HG03103 (cell line): ENCODE results near the gene ZSWIM6.

ENCODE experiments used
- ATAC-seq: cut with Tn5 transposase; IDR thresholded peaks from one replicate; pipeline ENCODE4 v1.9.1; 2021; ENCODE audit warnings: low read depth; ENCODE audit not compliant: unreplicated experiment

ZSWIM6 gene

DNA sequence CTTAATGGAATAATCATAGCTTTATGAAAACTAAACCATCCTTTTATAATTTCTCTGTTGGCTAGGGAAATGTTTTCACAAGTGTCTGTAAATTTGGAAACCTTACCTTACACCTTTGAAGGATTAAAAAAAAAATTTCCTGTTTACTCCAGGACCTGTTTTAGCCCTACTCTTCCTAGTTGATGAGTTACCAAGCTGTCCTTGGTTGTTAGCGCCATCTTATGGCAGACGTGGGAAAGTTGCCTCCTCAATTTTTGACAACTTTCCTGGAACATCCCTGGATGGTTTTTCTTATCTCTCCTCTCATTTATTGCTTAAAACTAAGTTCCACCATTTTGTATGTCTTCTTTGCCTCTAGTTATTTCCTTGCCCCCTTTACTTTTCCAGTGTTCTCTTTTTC, 25.7 kb downstream of the ZSWIM6 start:
- no peak for ATAC-seq

DNA sequence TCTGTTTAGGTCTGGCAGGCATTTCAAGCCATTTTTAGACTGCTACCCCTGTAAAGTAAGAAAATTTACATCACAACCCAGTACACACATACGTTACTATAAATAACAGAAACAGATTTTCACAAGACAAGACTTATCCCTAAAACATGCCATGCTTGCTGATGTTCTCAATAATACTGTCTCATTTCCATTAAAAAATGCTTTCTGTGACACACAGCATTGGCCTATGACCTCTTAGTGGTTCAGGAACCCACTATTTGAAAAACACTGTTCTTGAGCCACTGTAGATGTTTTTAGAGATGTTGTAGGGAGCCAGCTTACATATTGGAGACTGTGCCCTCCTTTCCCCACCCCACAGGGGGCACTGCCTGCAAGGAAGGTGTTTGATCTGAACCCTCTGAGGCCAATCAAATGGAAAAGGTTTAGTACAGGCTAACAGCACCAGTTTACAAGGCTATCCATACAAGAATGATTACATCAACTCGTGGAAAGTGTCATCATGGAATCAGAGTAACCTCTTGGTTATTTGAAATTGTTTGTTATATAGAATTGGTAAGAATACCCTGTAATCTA, 30.8 kb downstream of the ZSWIM6 start:
- ATAC-seq = no peak

DNA sequence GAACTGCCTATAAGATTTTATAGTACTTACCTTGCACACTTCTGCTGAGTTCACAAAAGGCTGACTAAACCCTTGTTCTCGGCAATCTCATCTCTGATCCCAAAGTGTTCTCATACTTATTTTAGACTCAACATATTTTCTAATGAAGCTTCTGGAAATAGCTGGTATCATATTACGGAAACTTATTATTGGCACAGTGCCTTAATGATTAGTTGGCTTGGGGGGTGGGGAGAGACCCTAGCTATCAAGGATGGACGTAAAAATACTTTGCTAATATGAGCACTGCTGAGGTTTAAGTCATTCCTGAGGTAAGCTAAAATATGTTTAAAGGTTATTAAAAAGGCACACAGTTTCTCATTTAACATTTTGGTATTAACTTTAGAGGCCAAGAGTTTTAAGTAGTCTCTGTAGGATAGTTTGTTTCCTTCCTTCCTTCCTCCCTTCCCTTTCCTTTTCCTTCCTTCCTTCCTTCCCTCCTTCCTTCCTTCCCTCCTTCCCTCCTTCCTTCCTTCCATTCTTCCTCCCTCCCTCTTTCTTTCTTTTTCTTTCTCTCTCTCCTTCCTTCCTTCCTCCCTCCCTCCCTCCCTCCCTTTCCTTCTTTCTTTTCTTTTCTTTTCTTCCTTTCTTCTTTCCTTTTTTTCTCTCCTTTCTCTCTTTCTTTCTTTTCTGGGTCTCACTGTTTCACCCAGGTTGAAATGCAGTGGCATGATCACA, 31.5 kb downstream of the ZSWIM6 start:
- ATAC-seq = no peak

- no peak for ATAC-seq
These were observed 34.6 kb downstream of the ZSWIM6 start for GRCh38 chr5:61366497-61367240.

GRCh38 chr5:61370506-61370905, 38.4 kb downstream of the ZSWIM6 start:
- ATAC-seq = no peak

DNA sequence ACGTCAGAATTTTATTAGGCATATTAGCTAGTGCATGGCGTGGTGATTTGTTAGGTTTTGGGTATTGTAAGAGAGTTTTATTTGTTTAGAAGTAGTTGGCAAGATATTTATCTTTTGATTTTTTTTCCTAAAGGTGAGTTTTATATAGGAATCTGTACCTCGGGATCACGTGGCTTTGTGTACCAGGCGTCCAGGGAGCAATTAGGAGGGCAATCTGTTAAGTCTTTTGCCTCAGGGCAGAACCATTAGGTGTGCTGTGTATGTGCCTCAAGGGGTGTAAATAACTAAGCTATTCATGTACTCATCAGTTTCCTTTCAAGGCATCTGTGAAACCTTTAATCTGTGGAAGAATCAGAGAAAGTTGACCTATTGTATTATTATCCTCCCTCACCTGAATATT, 39.4 kb downstream of the ZSWIM6 start:
- no peak for ATAC-seq

GRCh38 chr5:61379677-61380076, 47.6 kb downstream of the ZSWIM6 start:
- no peak for ATAC-seq

DNA sequence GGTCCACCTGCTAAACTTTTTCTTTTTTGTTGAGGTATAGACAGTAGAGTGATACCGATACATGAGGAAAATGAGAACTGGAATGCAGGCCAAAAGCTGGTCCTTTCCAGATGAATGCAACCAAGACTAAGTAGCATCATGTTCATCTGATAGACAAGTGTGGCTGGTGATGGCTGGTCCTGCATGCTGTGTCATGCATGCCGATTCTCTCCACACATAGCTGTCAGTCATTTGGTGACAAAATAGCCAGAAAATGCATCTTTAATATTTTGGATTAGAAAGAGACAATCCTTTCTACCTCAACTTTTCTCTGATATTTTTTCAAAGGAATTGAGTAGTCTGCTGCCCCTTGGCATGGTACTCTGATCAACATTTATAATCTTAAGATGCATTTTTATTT, 49.9 kb downstream of the ZSWIM6 start:
- no peak for ATAC-seq

DNA sequence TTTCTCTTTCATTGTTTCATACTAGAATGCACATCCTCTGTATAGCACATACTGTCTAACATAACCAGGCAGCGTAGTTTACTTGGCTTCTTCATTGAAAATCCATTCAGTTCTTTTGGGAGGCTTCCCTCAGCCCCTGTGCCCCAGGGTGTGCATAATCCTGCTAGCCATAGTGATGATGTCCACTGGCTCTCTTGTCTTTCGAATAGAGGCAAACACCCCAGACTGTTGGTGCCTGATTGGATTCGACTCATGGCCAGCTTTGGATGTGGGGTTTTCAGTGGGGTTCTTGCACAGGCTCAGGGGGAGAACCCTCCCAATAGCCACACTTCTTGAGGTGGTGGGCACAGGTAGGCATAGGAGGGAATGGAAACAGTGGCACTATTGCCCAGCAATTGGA, 53.6 kb downstream of the ZSWIM6 start:
- no peak for ATAC-seq

- ATAC-seq = no peak
These were observed 54.2 kb downstream of the ZSWIM6 start for GRCh38 chr5:61386045-61386800.

- no peak for ATAC-seq
These were observed 57.6 kb downstream of the ZSWIM6 start for GRCh38 chr5:61389609-61390008.

GRCh38 chr5:61394078-61394704, 62.1 kb downstream of the ZSWIM6 start:
- ATAC-seq = no peak

DNA sequence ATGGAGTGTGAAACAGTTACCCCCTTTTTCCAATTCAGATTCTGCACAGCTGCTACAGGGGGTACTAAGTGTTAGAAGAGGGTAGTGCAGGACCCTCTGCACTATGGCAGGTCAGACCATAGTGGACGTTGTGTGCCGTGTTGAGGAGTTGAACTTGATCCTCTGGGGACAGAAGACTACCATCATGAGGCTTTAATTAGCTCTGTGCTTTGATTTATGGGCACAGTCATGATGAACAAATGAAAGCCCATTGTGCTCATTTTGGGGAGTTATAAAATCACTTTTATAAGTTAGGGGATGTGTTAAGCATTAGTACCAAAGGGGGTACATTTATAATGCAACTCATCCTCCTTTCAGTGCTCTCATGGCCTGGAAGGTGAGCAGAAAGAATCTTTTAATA, 62.7 kb downstream of the ZSWIM6 start:
- no peak for ATAC-seq

- ATAC-seq = no peak
These were observed 65.2 kb downstream of the ZSWIM6 start for GRCh38 chr5:61397238-61397637.

- ATAC-seq = no peak
These were observed 65.9 kb downstream of the ZSWIM6 start for GRCh38 chr5:61397937-61398336.

GRCh38 chr5:61398440-61398839, 66.4 kb downstream of the ZSWIM6 start:
- no peak for ATAC-seq

GRCh38 chr5:61399679-61400078, 67.6 kb downstream of the ZSWIM6 start:
- no peak for ATAC-seq

DNA sequence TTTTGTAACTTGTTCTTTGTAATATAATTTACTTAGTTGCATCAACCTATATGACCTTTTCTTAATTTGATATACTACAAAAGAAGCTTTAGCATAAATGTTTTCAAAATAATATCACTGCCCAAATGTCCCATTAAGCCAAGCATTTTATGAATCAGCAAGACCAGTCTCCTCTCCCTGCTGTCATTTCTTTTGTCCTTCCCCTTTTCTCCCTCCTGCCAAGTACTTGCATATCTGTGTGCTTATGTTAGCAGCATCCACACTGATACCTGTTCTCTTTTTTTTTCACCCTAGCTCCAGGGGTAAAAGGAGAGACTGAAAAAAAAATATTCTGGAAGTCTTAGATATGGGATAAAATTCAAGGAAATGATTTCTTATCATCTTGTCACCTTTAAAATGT, 69.7 kb downstream of the ZSWIM6 start:
- ATAC-seq = no peak

- no peak for ATAC-seq
These were observed 70.3 kb downstream of the ZSWIM6 start for GRCh38 chr5:61402244-61402823.
